Hepatocyte (in vitro differentiated cells): ENCODE data around the gene AP3S1. TPM values are rescaled to one million over a fixed set of nuclear protein-coding genes. Genes with fewer than 3 reads are reported as not detected.

Experiments
- DNase-seq: peaks from one replicate; pipeline ENCODE4 v3.0.0-alpha.2; 2016; ENCODE audit warnings: low spot score
- H2AFZ ChIP-seq: fragments of 200-600 bp; sonication (generic); 2 replicates; pipeline ENCODE4 v1.6.0; 2016; ENCODE audit warnings: antibody characterized with exemption, mild to moderate bottlenecking
- H3K27ac ChIP-seq: fragments of 200-600 bp; sonication (generic); 2 replicates; pipeline ENCODE4 v1.5.1; 2016; ENCODE audit warnings: mild to moderate bottlenecking
- H3K27me3 ChIP-seq: fragments of 200-600 bp; sonication (generic); 2 replicates; pipeline ENCODE4 v1.6.1; 2016
- H3K36me3 ChIP-seq: fragments of 200-600 bp; sonication (generic); replicated peaks from 2 replicates; pipeline ENCODE4 v1.5.1; 2016; ENCODE audit warnings: low read depth; ENCODE audit not compliant: insufficient read depth
- H3K4me1 ChIP-seq: fragments of 200-600 bp; sonication (generic); 2 replicates; pipeline ENCODE4 v1.5.1; 2016; ENCODE audit warnings: mild to moderate bottlenecking, moderate library complexity; ENCODE audit not compliant: insufficient read depth
- H3K4me2 ChIP-seq: fragments of 200-600 bp; sonication (generic); 2 replicates; pipeline ENCODE4 v1.6.0; 2016
- H3K4me3 ChIP-seq: fragments of 200-600 bp; sonication (generic); 2 replicates; pipeline ENCODE4 v1.5.1; 2016; ENCODE audit warnings: mild to moderate bottlenecking
- H3K79me2 ChIP-seq: fragments of 200-600 bp; sonication (generic); 2 replicates; pipeline ENCODE4 v1.6.0; 2017; ENCODE audit warnings: mild to moderate bottlenecking
- H3K9me2 ChIP-seq: fragments of 200-600 bp; sonication (generic); replicated peaks from 2 replicates; pipeline ENCODE4 v1.6.0; 2017; ENCODE audit warnings: mild to moderate bottlenecking; ENCODE audit not compliant: insufficient read depth
- H3K9me3 ChIP-seq: fragments of 200-600 bp; sonication (generic); 2 replicates; pipeline ENCODE4 v1.5.1; 2016; ENCODE audit warnings: low read depth, mild to moderate bottlenecking
- H4K20me1 ChIP-seq: fragments of 200-600 bp; sonication (generic); 2 replicates; pipeline ENCODE4 v1.6.0; 2016; ENCODE audit warnings: mild to moderate bottlenecking; ENCODE audit not compliant: insufficient read depth, poor library complexity, severe bottlenecking
- EZH2 ChIP-seq: fragments of 200-600 bp; sonication (generic); IDR thresholded peaks from 2 replicates; pipeline ENCODE4 v1.6.1; 2016; ENCODE audit warnings: antibody characterized with exemption, mild to moderate bottlenecking, borderline replicate concordance
- EZH2phosphoT487 ChIP-seq: fragments of 200-600 bp; sonication (generic); IDR thresholded peaks from one replicate; pipeline ENCODE4 v1.6.1; 2018; ENCODE audit warnings: antibody characterized with exemption, mild to moderate bottlenecking, low read depth, moderate library complexity; ENCODE audit not compliant: unreplicated experiment, severe bottlenecking
- WGBS: methylation state at CpG from one replicate; pipeline ENCODE4 v1.1.6; 2016; ENCODE audit warnings: low lambda C conversion rate; ENCODE audit errors: missing lambda C conversion rate; 5-methylcytosine and 5-hydroxymethylcytosine counted together
- polyA plus RNA-seq: library from polyadenylated mRNA; unstranded; fragments of >200 nt; fragmentation: Nextera tagmentation; extraction: Ambion mirVana; gene quantifications from 2 replicates; pipeline ENCODE4 v1.2.1, GENCODE V29; 2016
- total RNA-seq: library from RNA; depleted of rRNA; stranded (reverse); fragments of >200 nt; gene quantifications from 2 replicates; pipeline ENCODE4 v1.2.3, GENCODE V29; 2014
- TF ChIP-seq, protein P1 (sequence below): fragments of 200-600 bp; sonication (generic); IDR thresholded peaks from 2 replicates; pipeline ENCODE4 v1.5.1; 2016; ENCODE audit warnings: antibody characterized with exemption, mild to moderate bottlenecking; ENCODE audit not compliant: poor library complexity

AP3S1 gene
- total and polyA plus RNA-seq, 2 experiments from 2014 or later, result 148 to 362 TPM

DNA sequence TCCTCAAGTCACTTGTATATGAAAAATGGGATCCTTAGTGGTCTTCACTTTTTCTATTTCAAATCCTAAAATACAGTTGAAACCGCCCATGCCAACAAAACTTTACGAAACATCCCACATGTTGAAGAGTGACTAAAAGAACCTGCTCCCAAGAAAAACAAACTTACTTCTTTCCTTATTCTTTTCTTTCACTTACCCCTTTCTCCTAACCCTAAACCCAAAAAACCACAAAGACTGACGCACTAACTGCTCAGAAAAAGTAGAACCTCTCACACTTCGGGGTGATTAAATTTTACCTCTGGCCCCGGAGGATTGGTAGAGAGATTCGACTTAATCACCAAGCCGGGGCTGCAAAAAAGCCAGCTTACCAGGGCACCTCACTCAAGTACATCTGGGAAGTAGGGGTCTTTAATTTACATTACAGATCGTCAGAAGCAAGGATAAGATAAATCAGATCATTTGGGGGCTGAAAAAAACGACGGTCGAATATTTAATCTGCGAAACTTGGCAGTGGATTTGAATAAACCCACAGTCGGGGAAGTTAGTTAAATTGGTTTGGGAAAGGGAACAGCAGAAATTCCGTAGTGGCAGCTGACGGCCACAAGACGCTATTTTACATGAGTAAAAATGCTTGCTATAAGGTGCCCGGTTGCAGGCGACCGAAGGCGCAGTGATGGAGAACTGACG lies 26.6 kb upstream of the AP3S1 start:
- Histone ChIP-seq H3K27me3 (peaks cover 27% of the 10 kb centered on the region), H3K4me2 (peak overlapping the region; percentile 93), H4K20me1 (no peaks in the 10 kb centered on the region), H3K4me3 (peak overlapping the region; percentile 85), H3K9me3 (no peaks in the 10 kb centered on the region), H3K9me2 (no peaks in the 10 kb centered on the region), H3K79me2 (peaks cover 3% of the 10 kb centered on the region), H3K27ac (no peak overlapping the region), H2AFZ (peak overlapping the region; percentile 80), H3K4me1 (peaks cover 9% of the 10 kb centered on the region), H3K36me3 (no peaks in the 10 kb centered on the region)
- no peak for DNase-seq
- 29% methylated on average over 21 of the region's 21 CpGs for WGBS
- no peak for TF ChIP-seq EZH2phosphoT487
- no peak for TF ChIP-seq EZH2
- TF ChIP-seq, protein P1, sequence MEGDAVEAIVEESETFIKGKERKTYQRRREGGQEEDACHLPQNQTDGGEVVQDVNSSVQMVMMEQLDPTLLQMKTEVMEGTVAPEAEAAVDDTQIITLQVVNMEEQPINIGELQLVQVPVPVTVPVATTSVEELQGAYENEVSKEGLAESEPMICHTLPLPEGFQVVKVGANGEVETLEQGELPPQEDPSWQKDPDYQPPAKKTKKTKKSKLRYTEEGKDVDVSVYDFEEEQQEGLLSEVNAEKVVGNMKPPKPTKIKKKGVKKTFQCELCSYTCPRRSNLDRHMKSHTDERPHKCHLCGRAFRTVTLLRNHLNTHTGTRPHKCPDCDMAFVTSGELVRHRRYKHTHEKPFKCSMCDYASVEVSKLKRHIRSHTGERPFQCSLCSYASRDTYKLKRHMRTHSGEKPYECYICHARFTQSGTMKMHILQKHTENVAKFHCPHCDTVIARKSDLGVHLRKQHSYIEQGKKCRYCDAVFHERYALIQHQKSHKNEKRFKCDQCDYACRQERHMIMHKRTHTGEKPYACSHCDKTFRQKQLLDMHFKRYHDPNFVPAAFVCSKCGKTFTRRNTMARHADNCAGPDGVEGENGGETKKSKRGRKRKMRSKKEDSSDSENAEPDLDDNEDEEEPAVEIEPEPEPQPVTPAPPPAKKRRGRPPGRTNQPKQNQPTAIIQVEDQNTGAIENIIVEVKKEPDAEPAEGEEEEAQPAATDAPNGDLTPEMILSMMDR, result no peak

DNA sequence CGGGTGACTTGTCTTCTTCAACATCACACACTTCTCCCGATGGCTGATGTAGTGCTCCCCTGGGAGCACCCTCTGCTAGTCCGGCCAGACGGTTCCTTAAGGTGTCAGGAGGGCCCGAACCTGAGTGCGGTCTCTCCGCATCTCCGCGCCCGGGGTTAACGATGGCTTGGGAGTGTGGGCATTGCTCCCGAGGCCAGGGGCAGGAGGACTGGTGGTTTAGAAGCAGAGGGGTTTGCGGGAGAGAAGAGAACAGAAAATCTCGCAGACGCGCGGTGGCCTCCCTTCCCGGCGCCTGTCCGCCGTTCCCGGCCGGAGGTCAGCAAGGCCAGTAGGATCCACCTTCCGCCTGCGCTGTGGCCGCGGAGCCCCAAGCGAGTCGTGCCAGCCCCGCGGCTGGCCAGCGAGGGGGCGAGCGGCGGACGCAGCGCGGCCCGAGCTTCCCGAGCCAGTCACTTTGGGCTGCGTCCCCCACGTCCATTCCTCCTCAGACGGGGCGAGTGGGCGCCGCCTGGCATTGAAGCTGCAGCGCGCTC lies 26.0 kb upstream of the AP3S1 start:
- peaks cover 3% of the 10 kb centered on the region for H3K79me2 ChIP-seq
- TF ChIP-seq EZH2phosphoT487 (no peak), EZH2 (peak; percentile 33)
- TF ChIP-seq, protein P1, result no peak
- DNase-seq, result peak; percentile 34
- H4K20me1 ChIP-seq, result no peaks in the 10 kb centered on the region
- 2% methylated on average over 48 of the region's 48 CpGs for WGBS
- peak overlapping the region; percentile 85 for H3K4me3 ChIP-seq
- H3K27ac ChIP-seq, result peak overlapping the region; percentile 94
- peak overlapping the region; percentile 93 for H3K4me2 ChIP-seq
- no peaks in the 10 kb centered on the region for H3K9me3 ChIP-seq
- no peaks in the 10 kb centered on the region for H3K9me2 ChIP-seq
- no peaks in the 10 kb centered on the region for H3K36me3 ChIP-seq
- peak overlapping the region; percentile 80 for H2AFZ ChIP-seq
- H3K27me3 ChIP-seq, result peaks cover 27% of the 10 kb centered on the region
- peaks cover 9% of the 10 kb centered on the region for H3K4me1 ChIP-seq

DNA sequence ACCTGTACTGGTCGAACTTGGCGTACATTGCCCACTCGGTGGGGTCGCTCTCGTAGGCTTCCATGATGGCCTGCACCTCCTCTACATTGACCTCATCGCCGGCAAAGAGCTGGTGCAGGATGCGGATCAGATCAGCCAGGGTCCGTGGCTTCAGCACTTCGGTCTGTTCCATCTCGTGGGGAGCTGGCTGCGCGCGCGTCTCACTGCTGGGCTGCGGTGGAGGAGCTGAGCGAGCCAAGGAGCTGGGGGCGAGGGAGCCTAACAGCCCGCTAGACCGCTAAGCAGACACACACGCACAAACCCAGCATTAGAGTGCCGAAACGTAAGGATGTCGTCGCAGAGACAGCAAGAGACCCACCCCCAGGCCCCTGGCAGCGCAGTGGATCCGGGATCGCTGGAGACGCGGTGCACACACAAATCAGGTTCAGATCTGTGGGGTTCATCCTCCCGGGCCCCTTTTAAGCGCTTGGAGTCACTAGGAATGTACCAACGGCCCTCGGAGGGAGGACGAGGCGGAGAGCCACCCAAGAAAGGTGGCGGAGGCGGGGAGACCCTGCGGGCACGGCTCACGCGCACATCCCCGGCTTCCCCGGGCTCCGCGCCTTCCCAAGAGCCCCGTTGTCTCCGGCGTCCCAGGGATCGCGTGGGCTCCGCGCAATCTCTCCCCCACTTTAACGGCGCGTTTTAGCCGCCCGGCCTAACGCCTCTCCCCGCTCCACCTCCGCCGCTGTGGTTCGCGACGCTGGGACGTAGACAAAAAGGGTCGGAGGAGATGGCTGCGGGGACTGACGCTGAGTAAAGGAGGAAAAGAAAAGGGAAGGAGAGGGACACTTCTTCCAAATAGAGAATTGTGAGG lies 25.3 kb upstream of the AP3S1 start, which contains the start of gene CDO1:
Gene CDO1 (minus strand): TSS at position 434 of the 856 bp plus-strand sequence. CDS start 262 bp downstream, at position 172.
- H3K9me3 ChIP-seq, result no peaks in the 10 kb centered on the region
- DNase-seq, result peak; percentile 69
- peak within 1 kb of the TSS; percentile 93 for H3K4me2 ChIP-seq
- H3K4me1 ChIP-seq, result peaks cover 9% of the 10 kb centered on the region
- peak within 1 kb of the TSS; percentile 80 for H2AFZ ChIP-seq
- H3K9me2 ChIP-seq, result no peaks in the 10 kb centered on the region
- peak within 1 kb of the TSS; percentile 85 for H3K4me3 ChIP-seq
- peak; percentile 15 for TF ChIP-seq EZH2
- TF ChIP-seq, protein P1, result no peak
- 1% methylated on average over 69 of the region's 69 CpGs for WGBS
- H3K79me2 ChIP-seq, result peaks cover 3% of the 10 kb centered on the region
- peak within 1 kb of the TSS; percentile 94 for H3K27ac ChIP-seq
- peaks cover 27% of the 10 kb centered on the region for H3K27me3 ChIP-seq
- H4K20me1 ChIP-seq, result no peaks in the 10 kb centered on the region
- H3K36me3 ChIP-seq, result no peaks in the 10 kb centered on the region
